Peyer's patch (tissue), 4 donors: ENCODE data around the gene CPPED1. TPM values are rescaled to one million over a fixed set of nuclear protein-coding genes. Genes with fewer than 3 reads are reported as not detected.

Experiments used
- DNase-seq, 3 donors: peaks; one replicate each; pipeline ENCODE4 v3.0.0-alpha.2; 2017 to 2019
- H3K27ac ChIP-seq, 4 donors: fragments of 200-600 bp; sonication (generic); one replicate each; pipeline ENCODE4 v1.5.1; 2016 to 2019
- H3K27me3 ChIP-seq, 2 donors: fragments of 200-600 bp; sonication (generic); one replicate each; pipeline ENCODE4 v1.5.1; 2019
- H3K36me3 ChIP-seq, 3 donors: fragments of 200-600 bp; sonication (generic); one replicate each; pipeline ENCODE4 v1.5.1; 2016 to 2019
- H3K4me1 ChIP-seq, 4 donors: fragments of 200-600 bp; sonication (generic); one replicate each; pipeline ENCODE4 v1.5.1; 2016 to 2019
- H3K4me3 ChIP-seq, 4 donors: fragments of 200-600 bp; sonication (generic); 1 replicate in 3 of 4; 2 replicates in 1 of 4; pipeline ENCODE4 v1.5.1; 2016 to 2019; ENCODE audit warnings: mild to moderate bottlenecking in 1 of 4
- H3K9me3 ChIP-seq, 4 donors: fragments of 200-600 bp; sonication (generic); one replicate each; pipeline ENCODE4 v1.5.1; 2016 to 2019; ENCODE audit warnings: mild to moderate bottlenecking in 1 of 4
- CTCF ChIP-seq, 6 experiments: fragments of 450-650 bp in 4 of 6; fragments of 200-600 bp in 2 of 6; sonication (generic) in 1 of 6; IDR thresholded peaks; one replicate each; pipeline ENCODE4 v1.5.1; 2017 to 2019; ENCODE audit warnings: antibody characterized with exemption in 6 of 6, mild to moderate bottlenecking in 3 of 6, moderate library complexity in 1 of 6
- POLR2A ChIP-seq, 2 donors: fragments of 450-650 bp; IDR thresholded peaks; one replicate each; pipeline ENCODE4 v1.5.1; 2017; ENCODE audit warnings: antibody characterized with exemption in 2 of 2, mild to moderate bottlenecking in 2 of 2, moderate library complexity in 2 of 2
- total RNA-seq, 4 donors: library from RNA; depleted of rRNA; stranded (reverse); fragments of >200 nt; gene quantifications; one replicate each; pipeline ENCODE4 v1.1.0, GENCODE V29; 2016

CPPED1 gene
- total RNA-seq, 4 donors from 2014 or later = 26.7 to 47.9 (median 36.3) TPM

DNA sequence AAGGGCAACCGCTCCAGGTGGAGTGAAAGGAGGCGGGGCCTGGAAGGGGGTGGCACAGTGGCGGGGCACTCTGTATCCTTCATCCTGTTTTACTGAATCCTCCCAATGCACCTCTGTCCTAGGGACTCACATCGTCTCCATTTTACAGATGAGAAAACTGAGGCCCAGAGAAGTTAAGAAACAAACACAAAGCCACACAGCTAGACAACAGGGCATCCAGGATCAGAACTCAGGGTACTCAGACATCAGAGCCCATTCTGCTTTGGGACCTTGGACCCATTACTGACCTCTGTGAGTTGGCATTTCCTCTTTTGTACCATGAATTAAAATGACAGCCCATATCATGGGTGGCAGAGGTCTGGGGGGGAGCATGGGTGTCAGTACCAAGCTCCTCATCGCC is 129.2 kb downstream of the CPPED1 start:
- DNase-seq = no peak
- Histone ChIP-seq H3K27me3 (no peaks in the 10 kb centered on the region), H3K4me3 (no peak overlapping the region), H3K9me3 (no peaks in the 10 kb centered on the region), H3K27ac (no peak overlapping the region), H3K4me1 (no peaks in the 10 kb centered on the region), H3K36me3 (peaks cover 0 to 7% (median 0%) of the 10 kb centered on the region in 3 donors)
- TF ChIP-seq CTCF (IDR thresholded peaks at IDR 0.05) (no peak), POLR2A (IDR thresholded peaks at IDR 0.05) (no peak)

GRCh38 chr16:12674071-12674470 is 129.6 kb downstream of the CPPED1 start:
- Histone ChIP-seq H3K9me3 (no peaks in the 10 kb centered on the region), H3K27me3 (no peaks in the 10 kb centered on the region), H3K4me1 (no peaks in the 10 kb centered on the region), H3K36me3 (peaks cover 0 to 7% (median 0%) of the 10 kb centered on the region in 3 donors), H3K4me3 (no peak overlapping the region), H3K27ac (no peak overlapping the region)
- DNase-seq = no peak
- TF ChIP-seq CTCF (IDR thresholded peaks at IDR 0.05) (no peak), POLR2A (IDR thresholded peaks at IDR 0.05) (no peak)

DNA sequence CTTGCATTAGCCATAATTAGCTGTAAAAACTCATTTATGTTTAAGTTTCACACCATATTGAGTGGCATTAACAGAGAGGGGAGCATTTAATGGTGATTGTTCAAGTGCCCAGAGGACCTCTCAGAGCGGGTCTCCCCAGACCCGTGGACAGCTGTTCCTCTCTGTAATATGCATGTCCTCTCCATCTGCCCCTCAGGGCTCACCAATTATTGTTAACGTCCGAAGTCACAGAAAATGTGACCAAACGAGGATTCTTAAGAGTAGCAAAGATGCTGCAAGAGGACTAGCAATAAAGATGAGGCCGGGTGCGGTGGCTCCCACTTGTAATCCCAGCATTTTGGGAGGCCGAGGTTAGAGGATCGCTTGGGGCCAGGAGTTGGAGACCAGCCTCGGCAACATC is 130.2 kb downstream of the CPPED1 start:
- no peak for DNase-seq
- Histone ChIP-seq H3K4me1 (no peaks in the 10 kb centered on the region), H3K36me3 (peaks cover 0 to 7% (median 0%) of the 10 kb centered on the region in 3 donors), H3K4me3 (no peak overlapping the region), H3K27ac (no peak overlapping the region), H3K9me3 (no peaks in the 10 kb centered on the region), H3K27me3 (no peaks in the 10 kb centered on the region)
- TF ChIP-seq POLR2A (IDR thresholded peaks at IDR 0.05) (no peak), CTCF (IDR thresholded peaks at IDR 0.05) (no peak)

GRCh38 chr16:12672986-12673385 is 130.7 kb downstream of the CPPED1 start:
- TF ChIP-seq CTCF (IDR thresholded peaks at IDR 0.05) (no peak), POLR2A (IDR thresholded peaks at IDR 0.05) (no peak)
- Histone ChIP-seq H3K4me3 (no peak overlapping the region), H3K27ac (no peak overlapping the region), H3K4me1 (no peaks in the 10 kb centered on the region), H3K9me3 (no peaks in the 10 kb centered on the region), H3K36me3 (peaks cover 0 to 7% (median 0%) of the 10 kb centered on the region in 3 donors), H3K27me3 (no peaks in the 10 kb centered on the region)
- DNase-seq = no peak

- DNase-seq = no peak
- Histone ChIP-seq H3K9me3 (no peaks in the 10 kb centered on the region), H3K27ac (no peak overlapping the region), H3K36me3 (peaks cover 0 to 7% (median 0%) of the 10 kb centered on the region in 3 donors), H3K27me3 (no peaks in the 10 kb centered on the region), H3K4me1 (no peaks in the 10 kb centered on the region), H3K4me3 (no peak overlapping the region)
- no peak for TF ChIP-seq CTCF (IDR thresholded peaks at IDR 0.05)
Observed at GRCh38 chr16:12669908-12670307, 133.8 kb downstream of the CPPED1 start.

GRCh38 chr16:12667909-12668308 is 135.8 kb downstream of the CPPED1 start:
- no peak overlapping the region for H3K4me3 ChIP-seq
- no peaks in the 10 kb centered on the region for H3K9me3 ChIP-seq
- no peaks in the 10 kb centered on the region for H3K4me1 ChIP-seq
- TF ChIP-seq CTCF (IDR thresholded peaks at IDR 0.05) (no peak), POLR2A (IDR thresholded peaks at IDR 0.05) (no peak)
- H3K27ac ChIP-seq = no peak overlapping the region
- H3K27me3 ChIP-seq = no peaks in the 10 kb centered on the region
- no peak for DNase-seq
- peaks cover 0 to 26% (median 0%) of the 10 kb centered on the region in 3 donors for H3K36me3 ChIP-seq
